Measurements from ENCODE around the gene HK3. TPM values are rescaled to one million over a fixed set of nuclear protein-coding genes. Genes with fewer than 3 reads are reported as not detected.

HK3 gene
- total RNA-seq, 1 donor, result not detected

- no peak for DNase-seq (ENCODE audit: low read depth)
- no peak for TF ChIP-seq CTCF (IDR thresholded peaks at IDR 0.05; ENCODE audit: insufficient read depth, low read depth, low read length)
- H3K4me3 ChIP-seq (ENCODE audit: low read depth, low read length), result no peak overlapping the region
These were observed 36.7 kb downstream of the HK3 start for GRCh38 chr5:176862330-176862995.

GRCh38 chr5:176861276-176861675 is 37.9 kb downstream of the HK3 start:
- DNase-seq (ENCODE audit: low read depth), result no peak
- no peak for TF ChIP-seq CTCF (IDR thresholded peaks at IDR 0.05; ENCODE audit: insufficient read depth, low read depth, low read length)
- H3K4me3 ChIP-seq (ENCODE audit: low read depth, low read length), result no peak overlapping the region

GRCh38 chr5:176860381-176860780 is 38.8 kb downstream of the HK3 start:
- no peak for TF ChIP-seq CTCF (IDR thresholded peaks at IDR 0.05; ENCODE audit: insufficient read depth, low read depth, low read length)
- no peak overlapping the region for H3K4me3 ChIP-seq (ENCODE audit: low read depth, low read length)
- no peak for DNase-seq (ENCODE audit: low read depth)

GRCh38 chr5:176859916-176860315 is 39.2 kb downstream of the HK3 start:
- DNase-seq (ENCODE audit: low read depth), result no peak
- no peak for TF ChIP-seq CTCF (IDR thresholded peaks at IDR 0.05; ENCODE audit: insufficient read depth, low read depth, low read length)
- no peak overlapping the region for H3K4me3 ChIP-seq (ENCODE audit: low read depth, low read length)

GRCh38 chr5:176857894-176858273 is 41.3 kb downstream of the HK3 start:
- no peak for TF ChIP-seq CTCF (IDR thresholded peaks at IDR 0.05; ENCODE audit: insufficient read depth, low read depth, low read length)
- DNase-seq (ENCODE audit: low read depth), result no peak
- no peak overlapping the region for H3K4me3 ChIP-seq (ENCODE audit: low read depth, low read length)

GRCh38 chr5:176857216-176857893 is 41.8 kb downstream of the HK3 start:
- no peak overlapping the region for H3K4me3 ChIP-seq (ENCODE audit: low read depth, low read length)
- no peak for DNase-seq (ENCODE audit: low read depth)
- TF ChIP-seq CTCF (IDR thresholded peaks at IDR 0.05; ENCODE audit: insufficient read depth, low read depth, low read length), result no peak

All from fibroblast of villous mesenchyme (primary cell).